Measurements from ENCODE around the gene TMEM258. TPM values are rescaled to one million over a fixed set of nuclear protein-coding genes. Genes with fewer than 3 reads are reported as not detected.
A peak's percentile ranks its signal among the peaks of the same experiment; 100 is the strongest.

Gene TMEM258
- 167 TPM for polyA plus RNA-seq (2013, experiment 1 of 2; ENCODE audit: insufficient read length)
- polyA plus RNA-seq (2013, experiment 2 of 2; ENCODE audit: insufficient read length): 156 TPM

DNA sequence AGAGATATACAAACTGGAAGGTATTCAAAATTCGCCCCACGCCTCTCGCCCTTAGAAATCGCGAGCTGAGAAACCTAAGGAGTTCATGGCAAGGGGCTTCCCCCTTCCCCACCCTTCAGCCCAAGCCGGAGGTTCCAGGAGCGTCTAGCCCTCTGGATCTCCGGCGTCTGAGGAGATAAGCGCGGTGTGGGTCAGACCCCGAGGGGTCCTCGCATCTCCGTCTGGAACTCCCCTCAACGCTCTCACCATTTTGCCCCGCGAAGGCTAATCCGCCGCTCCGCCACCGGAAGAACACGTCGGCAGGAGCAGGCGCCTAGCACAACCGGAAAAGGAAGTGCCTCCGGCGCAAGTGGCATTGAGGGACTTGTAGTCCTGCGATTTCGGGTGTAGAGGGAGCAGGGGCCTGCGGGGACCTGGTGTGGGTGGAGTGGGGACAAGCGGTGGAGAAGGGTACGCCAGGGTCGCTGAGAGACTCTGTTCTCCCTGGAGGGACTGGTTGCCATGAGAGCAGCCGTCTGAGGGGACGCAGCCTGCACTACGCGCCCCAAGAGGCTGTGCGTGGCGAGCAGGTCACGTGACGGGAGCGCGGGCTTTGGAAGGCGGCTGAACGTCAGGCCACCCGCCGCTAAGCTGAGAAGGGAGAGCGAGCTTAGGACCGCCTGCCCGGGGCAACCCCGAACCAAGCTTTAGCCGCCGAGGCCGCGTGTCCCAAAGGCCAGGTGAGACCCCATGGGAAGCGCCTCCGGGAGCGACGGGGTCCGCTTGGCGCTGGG is at the start of gene TMEM258, which contains the start of gene FEN1:
TMEM258 (minus strand) TSS at position 290 of the 773 bp plus-strand sequence; CDS start at position 249, 41 bp downstream.
FEN1 (plus strand) TSS at position 602 of the 773 bp plus-strand sequence. CDS start 2,451 bp downstream, outside the sequence.
- DNase-seq: peak; percentile 93

DNA sequence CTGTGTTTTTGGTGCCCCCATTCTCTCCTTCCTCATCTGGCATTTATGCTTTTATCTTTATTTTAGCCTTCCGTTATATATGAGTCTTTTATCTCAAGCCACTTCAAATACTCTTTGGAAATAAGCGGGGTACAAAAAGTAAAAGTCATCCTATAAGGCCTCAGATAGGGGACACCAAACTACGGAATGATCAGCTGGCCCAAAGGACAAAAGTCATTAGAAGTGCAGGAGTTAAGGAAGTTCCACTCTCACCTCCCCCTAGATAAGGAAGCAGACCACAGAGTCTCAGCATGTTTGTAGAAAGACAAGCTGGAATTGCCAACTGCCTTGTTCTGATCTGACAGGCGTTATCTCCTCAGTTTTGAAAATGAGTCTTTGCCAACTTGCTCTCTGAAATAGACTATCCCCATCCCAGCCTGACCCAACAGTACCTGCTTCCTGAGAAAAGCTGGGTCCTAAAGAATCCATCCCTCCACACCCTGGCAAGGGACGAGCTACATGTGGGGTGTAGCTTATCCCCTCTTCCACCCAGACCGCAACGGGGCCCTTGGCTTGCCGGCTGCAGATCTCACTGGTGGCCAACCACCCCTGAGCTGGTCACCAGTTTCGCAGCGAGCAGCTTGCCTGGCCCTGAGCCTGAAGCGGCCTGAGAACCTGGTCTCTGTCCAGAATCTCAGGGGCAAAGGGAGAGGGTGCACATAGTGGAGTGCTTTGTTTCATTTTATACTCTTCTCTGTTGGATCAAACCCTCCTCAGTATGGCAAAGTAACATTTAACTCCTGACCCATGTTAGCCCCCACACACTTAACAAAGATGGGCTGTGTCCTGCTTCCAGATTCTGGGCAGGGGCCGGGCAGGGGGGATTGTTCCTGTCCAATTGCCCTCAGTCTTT is 49.5 kb upstream of the TMEM258 start:
- DNase-seq: no peak

GRCh38 chr11:61840371-61840770 is 48.0 kb upstream of the TMEM258 start:
- DNase-seq: no peak

GRCh38 chr11:61839742-61840141 is 47.3 kb upstream of the TMEM258 start:
- no peak for DNase-seq

DNA sequence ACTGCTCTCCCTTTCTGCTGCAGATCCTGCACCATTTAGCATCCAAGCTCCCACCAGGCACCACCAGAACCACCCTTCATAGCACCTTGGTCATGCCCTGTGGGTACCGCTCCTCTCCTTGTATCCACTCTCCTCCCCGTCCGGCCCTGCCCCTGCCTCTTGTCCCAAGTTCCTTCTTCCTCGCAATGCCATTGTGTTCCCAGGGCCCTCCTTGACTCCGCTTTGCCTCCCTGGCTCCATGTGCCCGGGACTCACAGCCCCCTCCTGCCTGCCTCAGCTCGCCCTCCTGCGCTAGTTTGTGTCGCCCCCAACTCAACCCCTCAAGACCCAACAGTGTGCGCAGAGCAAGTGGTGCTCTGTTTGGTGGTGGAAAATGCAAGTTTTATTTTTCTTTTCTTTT is 46.5 kb upstream of the TMEM258 start:
- no peak for DNase-seq

DNA sequence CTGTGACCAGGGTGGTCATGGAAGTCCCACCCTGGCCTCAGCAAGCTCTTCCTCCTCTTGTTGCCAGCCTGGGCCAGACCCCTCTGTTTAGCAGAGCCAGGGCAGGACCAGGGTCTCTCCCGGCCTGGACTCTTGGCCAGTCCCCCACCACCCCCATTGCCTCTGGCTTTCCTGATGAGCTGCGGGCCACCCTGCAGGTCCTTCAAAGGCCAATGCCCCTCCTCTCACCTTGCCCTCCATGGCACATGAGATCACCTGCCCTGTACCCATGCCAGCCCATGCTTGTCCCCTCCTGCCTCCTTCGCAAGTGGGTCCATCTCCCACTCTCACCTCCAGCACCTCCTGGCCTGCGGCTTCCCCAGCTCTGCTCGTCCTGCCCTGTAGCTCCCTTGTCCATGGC is 46.1 kb upstream of the TMEM258 start:
- DNase-seq: no peak

DNA sequence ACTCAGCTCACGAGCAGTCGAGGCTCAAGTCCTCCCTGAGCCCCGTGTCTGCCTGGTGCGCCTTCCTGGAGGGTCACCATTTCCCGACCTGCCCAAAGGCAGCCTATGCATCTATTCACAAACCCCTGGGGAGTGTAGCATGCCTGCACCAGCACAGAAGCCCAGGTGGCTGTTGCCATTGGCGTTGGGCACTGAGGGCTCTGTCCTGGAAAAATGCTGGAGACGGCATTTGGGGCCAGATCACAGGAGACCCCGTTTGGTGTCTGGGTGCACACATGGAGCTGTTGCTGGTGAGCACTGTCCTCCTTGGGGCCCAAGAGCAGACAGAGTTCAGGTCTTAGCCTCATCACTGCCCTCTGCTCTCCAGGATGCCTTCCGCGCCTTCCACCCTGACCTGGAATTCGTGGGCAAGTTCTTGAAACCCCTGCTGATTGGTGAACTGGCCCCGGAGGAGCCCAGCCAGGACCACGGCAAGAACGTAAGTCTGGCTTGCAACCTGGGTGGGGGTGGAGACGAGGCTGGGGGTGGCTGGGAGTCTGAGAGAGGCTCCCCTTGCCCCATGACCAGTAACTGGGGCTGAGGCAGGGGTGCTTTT is 45.1 kb upstream of the TMEM258 start:
- DNase-seq: no peak

DNA sequence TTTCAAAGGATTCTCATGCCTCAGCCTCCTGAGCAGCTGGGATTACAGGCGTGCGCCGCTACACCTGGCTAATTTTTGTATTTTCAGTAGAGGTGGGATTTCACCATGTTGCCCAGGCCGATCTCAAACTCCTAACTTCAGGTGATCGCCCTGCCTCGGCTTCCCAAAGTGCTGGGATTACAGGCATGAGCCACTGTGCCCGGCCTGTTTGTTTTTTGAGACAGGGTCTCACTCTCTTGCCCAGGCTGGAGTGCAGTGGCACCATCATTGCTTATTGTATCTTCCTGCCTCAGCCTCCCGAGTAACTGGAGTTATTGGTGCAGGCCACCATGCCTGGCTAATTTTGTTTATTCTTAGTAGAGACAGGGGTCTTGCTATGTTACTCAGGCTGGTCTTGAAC is 43.8 kb upstream of the TMEM258 start:
- no peak for DNase-seq

- peak; percentile 72 for DNase-seq
Observed at GRCh38 chr11:61834278-61835048, 42.1 kb upstream of the TMEM258 start.

GRCh38 chr11:61833926-61834277 is 41.5 kb upstream of the TMEM258 start:
- DNase-seq: no peak

DNA sequence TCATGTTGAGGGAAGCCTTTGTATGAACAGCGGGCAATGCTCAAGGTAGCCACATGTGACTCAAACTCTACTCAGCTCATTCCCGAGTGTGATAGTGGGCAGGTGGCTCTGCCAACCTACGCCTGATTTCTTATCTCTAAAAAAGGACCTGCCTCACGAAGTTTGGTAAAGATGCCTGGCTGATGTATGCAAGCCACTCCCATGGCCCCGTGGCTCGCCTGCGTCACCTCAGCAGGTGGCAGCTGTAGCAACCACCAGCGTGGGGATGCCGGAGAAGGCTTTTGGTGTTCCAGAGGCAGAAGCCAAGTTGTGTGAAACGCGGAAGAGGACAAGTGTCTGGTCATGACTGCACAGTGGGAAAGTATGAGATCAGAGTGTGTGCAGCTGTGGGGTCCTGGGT is 41.1 kb upstream of the TMEM258 start:
- no peak for DNase-seq

DNA sequence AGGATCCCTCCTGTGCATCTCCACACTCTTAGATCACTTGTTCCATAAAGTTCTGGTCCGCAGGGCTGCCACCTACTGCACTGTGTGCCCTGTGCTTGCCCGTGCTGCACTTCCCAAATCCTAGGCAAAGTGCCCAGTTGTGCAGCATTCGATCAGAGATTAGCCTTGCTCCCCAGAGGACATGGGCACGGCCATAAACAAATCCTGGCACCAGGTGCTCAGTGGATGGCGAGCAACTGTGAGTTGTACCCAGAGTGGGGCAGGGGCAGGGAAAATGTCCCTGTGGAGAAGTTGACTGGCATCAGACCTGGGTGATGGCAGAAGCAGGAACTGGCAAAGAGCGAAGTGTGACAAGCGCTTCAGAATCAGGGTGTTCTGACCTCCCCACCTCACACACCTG is 40.4 kb upstream of the TMEM258 start:
- no peak for DNase-seq

GRCh38 chr11:61832207-61832606 is 39.8 kb upstream of the TMEM258 start:
- DNase-seq: no peak

DNA sequence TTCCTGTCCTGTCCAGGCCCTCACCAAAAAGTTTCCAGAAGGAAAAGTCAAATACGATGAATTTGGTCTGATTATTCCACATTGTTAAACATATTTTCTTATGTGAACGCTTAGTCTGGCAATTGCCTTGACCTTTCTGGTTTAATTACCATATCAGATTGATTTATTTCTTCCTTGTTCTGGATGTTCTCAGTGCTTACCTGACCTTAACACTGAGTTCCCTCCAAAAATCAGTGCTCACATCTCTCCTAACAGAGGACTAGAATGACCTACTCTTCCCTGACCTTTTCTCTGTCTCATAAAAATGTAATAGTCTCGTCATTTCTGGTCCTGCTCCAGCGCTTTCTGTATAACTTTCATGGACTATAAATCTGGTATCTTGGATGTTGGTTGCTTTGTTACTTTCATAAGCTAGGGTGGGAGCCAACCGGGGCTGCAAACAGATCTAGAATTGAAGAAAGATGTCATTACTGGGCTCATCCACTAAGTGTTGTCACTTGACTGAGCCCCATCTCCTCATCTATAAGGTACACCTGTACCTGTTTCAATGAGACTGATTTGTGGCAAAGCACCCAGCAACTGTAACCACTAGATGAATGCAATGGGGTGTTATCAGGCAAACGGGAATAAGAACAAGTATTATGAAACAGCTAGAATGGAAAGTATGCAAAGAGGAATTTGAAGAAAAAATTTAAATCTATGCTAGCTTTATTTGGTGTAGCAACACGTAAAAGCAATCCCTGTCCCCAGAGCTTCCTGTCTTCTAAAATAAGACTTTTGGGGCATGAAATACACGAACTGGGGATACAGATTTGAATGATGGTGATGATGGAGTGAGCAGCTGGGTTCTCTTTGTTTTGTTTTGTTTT is 38.1 kb upstream of the TMEM258 start:
- DNase-seq: peak; percentile 42

GRCh38 chr11:61829806-61830205 is 37.4 kb upstream of the TMEM258 start:
- no peak for DNase-seq

DNA sequence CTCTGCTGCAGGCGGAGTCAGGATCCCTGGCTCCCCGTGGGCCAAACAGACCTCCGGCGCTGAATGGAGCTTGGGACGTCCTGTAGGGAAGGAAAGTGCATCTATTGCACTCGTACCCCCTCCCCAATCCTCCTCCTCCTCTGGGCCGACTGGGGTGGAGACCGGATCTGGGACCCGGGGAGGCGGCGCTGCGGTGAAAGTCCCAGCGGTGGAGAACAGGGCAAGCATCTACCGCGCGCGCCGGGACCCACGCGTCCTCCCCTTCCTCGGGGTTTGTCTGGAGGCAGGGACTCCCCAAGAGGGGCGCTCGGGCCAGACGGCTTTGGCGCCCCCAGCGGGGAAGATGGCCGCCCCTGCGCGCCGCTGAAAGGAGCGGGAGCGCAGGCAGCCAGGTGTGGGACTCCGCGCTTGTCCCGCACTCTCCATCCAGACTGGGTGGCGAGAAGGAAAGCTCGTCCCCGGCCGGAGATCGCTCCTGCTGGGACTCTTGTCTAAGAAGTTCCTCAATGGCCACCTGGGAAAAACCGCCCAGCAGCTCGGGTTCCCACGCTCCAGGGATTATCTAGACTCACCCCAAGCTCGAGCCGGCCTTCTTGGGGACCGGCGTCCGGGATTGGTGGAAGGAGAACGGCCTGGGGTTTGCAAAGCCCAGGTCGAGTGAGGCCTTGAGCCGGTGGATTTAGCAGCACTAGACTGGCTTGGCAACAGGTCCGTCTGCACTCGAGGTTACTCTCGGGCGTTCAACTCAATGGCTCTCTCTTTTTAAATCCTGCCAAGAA is 36.4 kb upstream of the TMEM258 start:
- peak; percentile 14 for DNase-seq

- DNase-seq: no peak
Observed at GRCh38 chr11:61828379-61828628, 35.9 kb upstream of the TMEM258 start.

DNA sequence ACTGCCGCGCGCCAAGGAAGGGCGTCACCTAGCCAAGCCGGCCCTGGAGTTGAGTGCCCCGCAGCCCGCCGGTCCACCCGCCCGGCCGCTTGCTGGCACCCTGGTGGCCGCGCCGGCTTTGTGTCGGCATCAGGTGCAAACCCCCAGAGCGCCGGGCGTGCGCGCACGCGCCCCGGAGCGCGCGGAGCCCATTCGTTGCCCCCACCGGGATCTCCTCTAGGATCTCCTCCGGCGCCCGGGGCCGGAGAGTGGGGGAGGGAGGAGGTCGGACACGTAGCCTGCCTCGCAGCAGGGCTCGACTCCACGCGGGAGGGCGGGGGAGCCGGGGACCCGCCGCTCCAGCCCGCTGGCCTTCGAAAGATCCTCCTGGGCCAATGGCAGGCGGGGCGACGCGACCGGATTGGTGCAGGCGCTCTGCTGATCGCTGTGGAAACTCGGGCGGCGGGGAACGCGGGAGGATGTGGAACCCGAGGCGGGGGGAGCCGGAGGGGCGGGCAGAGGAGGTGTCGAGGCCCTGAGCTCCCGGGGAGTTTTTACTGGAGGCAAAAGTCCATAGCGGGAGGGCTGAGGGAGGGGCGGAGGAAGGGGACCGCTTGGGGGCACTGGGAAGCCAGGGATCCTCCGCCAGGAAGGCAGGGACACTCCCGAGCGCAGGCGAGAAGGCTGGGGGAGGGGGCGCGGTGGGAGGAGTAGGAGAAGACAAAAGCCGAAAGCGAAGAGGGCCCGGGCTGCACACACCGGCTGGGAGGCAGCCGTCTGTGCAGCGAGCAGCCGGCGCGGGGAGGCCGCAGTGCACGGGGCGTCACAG is 35.4 kb upstream of the TMEM258 start, which contains the start of gene FADS2:
FADS2 (plus strand) TSS at position 730 of the 808 bp plus-strand sequence. CDS start 91 bp downstream, outside the sequence.
- DNase-seq: peak; percentile 94

- no peak for DNase-seq
Observed at GRCh38 chr11:61826930-61827570, 34.7 kb upstream of the TMEM258 start.
